Measurements from ENCODE around the gene LRRFIP1. TPM values are rescaled to one million over a fixed set of nuclear protein-coding genes. Genes with fewer than 3 reads are reported as not detected.

LRRFIP1 gene
- total and polyA plus RNA-seq, 2 of the 13 experiments (the other 11 are each of a cell fraction or from before 2014, with no cell fraction given), result 15.9 to 40.5 TPM

GRCh38 chr2:237733677-237734300 lies 106.4 kb downstream of the LRRFIP1 start (continued):
- TF ChIP-seq ZGPAT (CRISPR knock-in tag; IDR thresholded peaks at IDR 0.05) (peak; percentile 50; the same call in 1 of the 2 replicates), RBFOX2 (IDR thresholded peaks at IDR 0.05; ENCODE audit: low read depth, low read length) (no peak), SKI (IDR thresholded peaks at IDR 0.05; ENCODE audit: partially characterized antibody) (peak; percentile 47), ATF6 (CRISPR knock-in tag; conservative IDR thresholded peaks at IDR 0.05) (no peak), ZNF432 (CRISPR knock-in tag; IDR thresholded peaks at IDR 0.05; ENCODE audit: borderline replicate concordance) (no peak), ZNF407 (CRISPR knock-in tag; IDR thresholded peaks at IDR 0.05; ENCODE audit: not compliant biosample characterization) (no peak), MED8 (CRISPR knock-in tag; IDR thresholded peaks at IDR 0.05; ENCODE audit: insufficient replicate concordance) (no peak), ARNTL (CRISPR knock-in tag; IDR thresholded peaks at IDR 0.05) (peak; percentile 100), ZNF547 (CRISPR knock-in tag; IDR thresholded peaks at IDR 0.05) (no peak; the same call in 1 of the 2 replicates)
- TF ChIP-seq, protein P1, sequence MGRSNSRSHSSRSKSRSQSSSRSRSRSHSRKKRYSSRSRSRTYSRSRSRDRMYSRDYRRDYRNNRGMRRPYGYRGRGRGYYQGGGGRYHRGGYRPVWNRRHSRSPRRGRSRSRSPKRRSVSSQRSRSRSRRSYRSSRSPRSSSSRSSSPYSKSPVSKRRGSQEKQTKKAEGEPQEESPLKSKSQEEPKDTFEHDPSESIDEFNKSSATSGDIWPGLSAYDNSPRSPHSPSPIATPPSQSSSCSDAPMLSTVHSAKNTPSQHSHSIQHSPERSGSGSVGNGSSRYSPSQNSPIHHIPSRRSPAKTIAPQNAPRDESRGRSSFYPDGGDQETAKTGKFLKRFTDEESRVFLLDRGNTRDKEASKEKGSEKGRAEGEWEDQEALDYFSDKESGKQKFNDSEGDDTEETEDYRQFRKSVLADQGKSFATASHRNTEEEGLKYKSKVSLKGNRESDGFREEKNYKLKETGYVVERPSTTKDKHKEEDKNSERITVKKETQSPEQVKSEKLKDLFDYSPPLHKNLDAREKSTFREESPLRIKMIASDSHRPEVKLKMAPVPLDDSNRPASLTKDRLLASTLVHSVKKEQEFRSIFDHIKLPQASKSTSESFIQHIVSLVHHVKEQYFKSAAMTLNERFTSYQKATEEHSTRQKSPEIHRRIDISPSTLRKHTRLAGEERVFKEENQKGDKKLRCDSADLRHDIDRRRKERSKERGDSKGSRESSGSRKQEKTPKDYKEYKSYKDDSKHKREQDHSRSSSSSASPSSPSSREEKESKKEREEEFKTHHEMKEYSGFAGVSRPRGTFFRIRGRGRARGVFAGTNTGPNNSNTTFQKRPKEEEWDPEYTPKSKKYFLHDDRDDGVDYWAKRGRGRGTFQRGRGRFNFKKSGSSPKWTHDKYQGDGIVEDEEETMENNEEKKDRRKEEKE (IDR thresholded peaks at IDR 0.05), result no peak
- TF ChIP-seq, protein P2, sequence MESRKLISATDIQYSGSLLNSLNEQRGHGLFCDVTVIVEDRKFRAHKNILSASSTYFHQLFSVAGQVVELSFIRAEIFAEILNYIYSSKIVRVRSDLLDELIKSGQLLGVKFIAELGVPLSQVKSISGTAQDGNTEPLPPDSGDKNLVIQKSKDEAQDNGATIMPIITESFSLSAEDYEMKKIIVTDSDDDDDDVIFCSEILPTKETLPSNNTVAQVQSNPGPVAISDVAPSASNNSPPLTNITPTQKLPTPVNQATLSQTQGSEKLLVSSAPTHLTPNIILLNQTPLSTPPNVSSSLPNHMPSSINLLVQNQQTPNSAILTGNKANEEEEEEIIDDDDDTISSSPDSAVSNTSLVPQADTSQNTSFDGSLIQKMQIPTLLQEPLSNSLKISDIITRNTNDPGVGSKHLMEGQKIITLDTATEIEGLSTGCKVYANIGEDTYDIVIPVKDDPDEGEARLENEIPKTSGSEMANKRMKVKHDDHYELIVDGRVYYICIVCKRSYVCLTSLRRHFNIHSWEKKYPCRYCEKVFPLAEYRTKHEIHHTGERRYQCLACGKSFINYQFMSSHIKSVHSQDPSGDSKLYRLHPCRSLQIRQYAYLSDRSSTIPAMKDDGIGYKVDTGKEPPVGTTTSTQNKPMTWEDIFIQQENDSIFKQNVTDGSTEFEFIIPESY (CRISPR knock-in tag; IDR thresholded peaks at IDR 0.05), result peak; percentile 40; the same call in 1 of the 2 replicates

Data from HepG2 (cell line).